Mucosa of descending colon (tissue), 3 donors: ENCODE results near the gene CASP8AP2. TPM values are rescaled to one million over a fixed set of nuclear protein-coding genes. Genes with fewer than 3 reads are reported as not detected.
A peak's percentile ranks its signal among the peaks of the same experiment; 100 is the strongest.

ENCODE experiments used
- ATAC-seq: fragments of 200-7000 bp; cut with Tn5 transposase; one replicate; pipeline ENCODE4 v1.9.1; 2020; ENCODE audit warnings: mild to moderate bottlenecking, moderate library complexity
- DNase-seq, 3 donors: peaks; one replicate each; pipeline ENCODE4 v3.0.0-alpha.2; 2020
- H3K36me3 ChIP-seq: fragments of 200-600 bp; one replicate; pipeline ENCODE4 v1.8.0; 2021; ENCODE audit warnings: low read depth, mild to moderate bottlenecking
- H3K4me1 ChIP-seq: fragments of 200-600 bp; one replicate; pipeline ENCODE4 v1.8.0; 2021; ENCODE audit warnings: low read depth, mild to moderate bottlenecking
- H3K4me3 ChIP-seq: fragments of 200-600 bp; one replicate; pipeline ENCODE4 v1.8.0; 2021; ENCODE audit warnings: mild to moderate bottlenecking
- H3K9me3 ChIP-seq: fragments of 200-600 bp; one replicate; pipeline ENCODE4 v1.8.0; 2021; ENCODE audit warnings: mild to moderate bottlenecking
- CTCF ChIP-seq: fragments of 200-600 bp; IDR thresholded peaks from one replicate; pipeline ENCODE4 v1.8.0; 2022; ENCODE audit warnings: antibody characterized with exemption, mild to moderate bottlenecking
- intact Hi-C, 2 donors: fragments of 100-400 bp; cut with DNase I in 1 of 2; cut with micrococcal nuclease in 1 of 2; formaldehyde crosslinking; loops; one replicate each; pipeline versions ENCODE4 v1.11.0 to v1.11.1; 2022; cut with DNase I, micrococcal nuclease
- total RNA-seq, 3 donors: library from RNA; stranded (reverse); fragmentation: NEBNext Ultra II Directional in 2 of 3; extraction: Animal tissue kit (Norgen Biotek cat#: 25700) in 2 of 3; gene quantifications; one replicate each; pipeline versions ENCODE4 v1.2.1 to v1.2.4, GENCODE V29; 2021 to 2023
- donor health status: DM: no; HTN: no; CAD: no; lungs with moderate emphysema.
- donor health status: DM: no; HTN: no; CAD: no.
- donor health status: DM: no; HTN: yes; CAD: no.

Gene CASP8AP2
- total RNA-seq, 3 donors from 2014 or later = 11.7 to 23.3 (median 15.7) TPM

- Histone ChIP-seq H3K4me1 (peaks cover 9% of the 10 kb centered on the region), H3K36me3 (no peaks in the 10 kb centered on the region), H3K4me3 (peak overlapping the region; percentile 56), H3K9me3 (no peaks in the 10 kb centered on the region)
- ATAC-seq (peak; percentile 42), DNase-seq (peak; percentile 50 to 60 (median 55))
- TF ChIP-seq CTCF = no peak
- intact Hi-C loops = no loop called here
Observed at GRCh38 chr6:89828988-89829471, 650 bp upstream of the CASP8AP2 start.

- Histone ChIP-seq H3K4me1 (peaks cover 9% of the 10 kb centered on the region), H3K36me3 (no peaks in the 10 kb centered on the region), H3K4me3 (peak overlapping the region; percentile 56), H3K9me3 (no peaks in the 10 kb centered on the region)
- ATAC-seq (no peak), DNase-seq (no peak)
- intact Hi-C loops = no loop called here
- TF ChIP-seq CTCF = no peak
Observed at GRCh38 chr6:89830170-89830809, 610 bp downstream of the CASP8AP2 start.

DNA sequence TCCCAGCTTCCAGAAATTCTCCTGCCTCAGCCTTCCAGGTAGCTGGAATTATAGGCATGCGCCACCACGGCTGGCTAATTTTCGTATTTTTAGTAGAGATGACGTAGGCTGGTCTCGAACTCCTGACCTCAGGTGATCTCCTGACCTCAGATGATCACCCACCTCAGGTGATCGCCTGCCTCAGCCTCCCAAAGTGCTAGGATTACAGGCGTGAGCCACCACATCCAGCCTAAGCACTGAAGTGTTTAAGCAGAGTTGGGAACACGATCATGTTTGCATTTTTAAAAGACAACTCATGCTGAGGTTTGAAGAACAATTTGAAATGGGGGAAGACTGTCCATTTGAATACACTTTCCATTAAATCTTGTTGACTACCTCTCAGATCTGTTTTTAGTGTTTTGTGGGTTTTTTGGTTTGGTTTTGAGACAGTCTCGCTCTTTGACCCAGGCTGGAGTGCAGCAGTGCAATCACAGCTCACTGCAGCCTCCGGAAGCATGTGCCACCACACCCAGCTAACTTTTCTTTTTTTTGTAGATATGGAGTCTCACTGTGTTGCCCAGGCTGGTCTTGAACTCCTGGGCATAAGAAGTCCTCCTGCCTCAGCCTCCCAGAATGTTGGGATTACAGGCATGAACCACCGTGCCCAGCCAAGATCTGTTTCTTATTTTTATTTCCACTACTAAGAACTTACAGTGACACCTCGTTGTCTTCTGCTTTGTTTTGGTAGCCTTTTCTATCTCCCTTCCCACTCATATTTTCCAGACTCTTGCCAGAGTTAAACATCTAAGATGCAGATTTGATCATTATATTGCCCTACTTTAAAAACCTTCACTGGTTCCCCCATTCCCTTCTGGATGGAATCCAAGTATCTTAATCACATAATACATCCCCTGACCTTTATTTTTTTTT, 5.5 kb downstream of the CASP8AP2 start:
- Histone ChIP-seq H3K36me3 (no peaks in the 10 kb centered on the region), H3K4me3 (no peak overlapping the region), H3K4me1 (peaks cover 8% of the 10 kb centered on the region), H3K9me3 (no peaks in the 10 kb centered on the region)
- DNase-seq (no peak), ATAC-seq (peak; percentile 71)
- intact Hi-C loops = no loop called here
- no peak for TF ChIP-seq CTCF

- no peaks in the 10 kb centered on the region for H3K4me1 ChIP-seq
- no peaks in the 10 kb centered on the region for H3K9me3 ChIP-seq
- intact Hi-C loops = no loop called here
- ATAC-seq = peak; percentile 72
- DNase-seq = no peak
- no peaks in the 10 kb centered on the region for H3K36me3 ChIP-seq
- TF ChIP-seq CTCF = no peak
- H3K4me3 ChIP-seq = no peak overlapping the region
Observed at GRCh38 chr6:89836639-89837222, 7.1 kb downstream of the CASP8AP2 start.

GRCh38 chr6:89840538-89840937, 10.9 kb downstream of the CASP8AP2 start:
- TF ChIP-seq CTCF = no peak
- Histone ChIP-seq H3K9me3 (no peaks in the 10 kb centered on the region), H3K36me3 (no peaks in the 10 kb centered on the region), H3K4me3 (no peak overlapping the region), H3K4me1 (no peaks in the 10 kb centered on the region)
- intact Hi-C loops = no loop called here
- DNase-seq (no peak), ATAC-seq (peak; percentile 25)
